GM12878 (cell line): ENCODE data around the gene CES3.

Source experiments
- ZNF274 ChIP-seq: IDR thresholded peaks from one replicate; pipeline ENCODE4 v1.8.0; 2011; ENCODE audit not compliant: insufficient read length, insufficient read depth
- ZZZ3 ChIP-seq: IDR thresholded peaks from 2 replicates; pipeline ENCODE4 v1.6.1; 2011; ENCODE audit warnings: low read depth; ENCODE audit not compliant: control insufficient read depth, insufficient read length

DNA sequence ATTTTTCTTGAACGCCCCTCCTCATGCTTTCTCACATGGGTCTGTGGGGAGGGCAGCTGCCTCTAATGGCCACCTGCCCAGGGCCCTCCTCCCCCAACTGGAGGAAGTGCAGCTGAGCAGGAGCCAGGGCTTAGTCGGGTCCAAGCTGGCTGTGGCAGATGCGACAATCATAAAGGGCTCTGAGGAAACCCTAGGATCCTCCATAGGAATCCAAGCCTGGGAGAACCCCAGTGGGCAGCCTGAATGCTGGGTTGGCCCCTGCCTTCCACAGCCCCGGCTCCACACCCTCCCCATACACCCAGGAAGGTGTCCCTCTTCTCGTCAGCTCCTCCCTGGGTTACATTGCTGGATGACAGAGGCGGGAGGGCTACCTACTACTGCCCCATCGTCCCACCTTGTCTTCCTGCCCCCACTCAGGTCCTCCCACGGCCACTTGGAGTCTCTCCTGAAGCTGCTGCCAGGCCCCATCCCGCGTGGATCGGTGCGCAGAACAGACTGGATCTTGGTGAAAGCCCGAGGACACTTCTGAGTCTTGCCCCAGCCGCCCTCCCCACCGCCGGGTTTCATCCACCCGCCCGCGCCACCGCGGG lies 52.3 kb downstream of the CES3 start:
- no peak for TF ChIP-seq ZNF274
- TF ChIP-seq ZZZ3, result no peak
